Anterior cingulate cortex (tissue), 58 donors: ENCODE measurements around the gene JHY.

ENCODE experiments used
- DNase-seq, 58 donors: peaks; one replicate each; lab custom pipeline; 2025; lab: John Stamatoyannopoulos, UW

The JHY gene

GRCh38 chr11:123000721-123001120 lies 118.2 kb downstream of the JHY start:
- no peak for DNase-seq

- DNase-seq, result no peak
These were observed 124.4 kb downstream of the JHY start for GRCh38 chr11:123006860-123007542.
